ENCODE data around the gene TROAP.

The TROAP gene

DNA sequence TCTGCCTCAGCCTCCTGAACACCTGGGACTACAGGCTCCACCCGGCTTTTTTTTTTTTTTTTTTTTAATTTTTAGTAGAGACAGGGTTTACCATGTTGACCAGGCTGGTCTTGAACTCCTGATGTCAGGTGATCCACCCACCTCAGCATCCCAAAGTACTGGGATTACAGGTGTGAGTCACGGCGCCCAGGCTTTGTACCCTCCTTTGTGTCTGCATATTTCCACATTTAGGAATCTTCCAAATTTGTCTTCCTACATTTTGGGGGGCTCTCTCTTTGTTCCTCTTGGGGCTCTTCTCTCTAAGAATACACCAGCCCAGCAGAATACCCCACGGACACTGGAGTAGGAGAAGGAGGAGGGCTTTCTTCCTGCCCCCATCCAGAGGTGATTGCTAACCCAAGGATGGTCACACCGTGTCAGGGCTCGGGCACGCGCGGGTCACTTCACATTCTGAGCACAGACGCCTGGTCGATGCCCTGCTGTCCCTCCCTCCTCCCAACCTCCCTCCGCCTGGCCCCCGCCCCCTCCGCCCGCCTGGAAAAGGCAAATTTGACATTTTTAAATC is 21.5 kb downstream of the TROAP start:
- DNase-seq, result no peak

DNA sequence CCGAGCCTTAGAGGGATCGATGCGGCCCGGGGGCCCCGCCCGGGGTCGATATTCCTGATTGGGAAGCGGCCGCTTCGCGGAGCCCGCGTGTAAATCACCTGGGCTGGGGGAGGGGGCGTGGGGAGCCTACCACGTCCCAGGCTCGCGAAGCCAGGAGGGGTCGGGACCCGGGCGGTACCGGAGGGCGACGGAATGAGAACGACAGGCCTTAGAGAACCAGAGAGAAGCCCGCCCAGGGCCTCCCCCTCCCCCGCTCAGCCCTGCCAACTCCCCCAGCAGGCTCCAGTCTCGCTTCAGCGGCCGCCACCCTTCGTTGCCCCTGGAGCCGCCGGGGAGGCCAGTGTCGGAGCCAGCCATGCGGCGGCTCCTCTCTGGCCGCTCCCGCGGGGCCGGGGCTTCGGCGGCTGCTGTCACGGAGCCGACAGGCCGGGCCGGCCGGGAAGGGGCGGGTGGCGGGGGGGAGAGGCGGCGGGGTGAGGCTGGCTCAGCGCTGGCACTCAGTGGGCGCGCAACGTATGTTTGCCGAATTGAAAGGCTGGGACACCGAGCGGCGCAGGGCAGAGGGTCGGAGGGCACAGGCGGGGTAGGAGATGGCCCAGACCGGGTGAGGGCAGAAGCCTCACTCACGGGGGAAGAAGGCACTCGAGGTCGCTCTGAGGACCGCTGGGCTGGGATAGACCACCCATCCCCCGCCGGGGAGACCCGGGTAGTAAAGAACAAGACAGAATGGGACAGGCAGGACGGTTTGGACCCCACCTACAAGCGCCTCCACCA is 22.2 kb downstream of the TROAP start:
- no peak for DNase-seq

DNA sequence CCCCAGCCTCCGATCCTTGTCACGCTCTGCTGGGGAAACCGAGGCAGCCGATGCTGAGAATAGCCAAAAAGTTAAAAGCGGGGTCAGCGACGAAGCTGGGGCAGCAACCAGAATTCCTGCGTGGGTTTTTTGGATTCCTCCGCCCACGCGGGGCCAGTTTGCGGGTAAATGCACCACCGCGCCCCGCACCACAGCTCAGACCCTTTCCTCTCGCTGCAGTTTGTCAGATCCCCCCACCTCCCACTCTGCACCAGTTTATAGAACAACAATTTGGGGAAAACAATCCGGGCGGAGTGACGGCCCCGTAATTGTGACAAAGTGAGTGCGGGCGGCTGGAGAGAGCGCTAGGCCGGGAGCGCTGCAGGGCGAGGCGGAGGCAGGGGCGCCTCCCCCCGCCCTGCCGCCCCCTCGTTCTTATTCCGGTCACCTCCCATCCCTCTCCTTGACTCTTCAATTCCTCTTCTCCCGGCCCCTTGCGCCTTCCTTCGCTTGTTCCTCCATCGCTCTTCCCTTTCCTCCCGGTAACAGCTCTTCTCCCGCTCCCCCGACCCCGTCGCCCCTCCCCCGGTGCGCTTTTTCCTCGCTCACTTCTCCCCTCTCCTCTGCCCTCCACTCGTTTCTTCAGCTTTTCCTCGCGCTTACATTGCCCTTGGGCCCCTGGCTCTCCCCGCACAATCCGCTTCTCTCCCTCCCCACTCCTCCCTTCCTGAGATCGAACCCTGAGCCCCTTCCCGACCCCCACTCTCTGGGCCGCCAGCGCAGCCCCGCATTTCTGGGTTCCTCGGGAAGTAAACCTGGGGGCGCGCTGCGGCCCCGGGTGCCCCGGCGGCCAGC is 23.0 kb downstream of the TROAP start:
- no peak for DNase-seq

DNA sequence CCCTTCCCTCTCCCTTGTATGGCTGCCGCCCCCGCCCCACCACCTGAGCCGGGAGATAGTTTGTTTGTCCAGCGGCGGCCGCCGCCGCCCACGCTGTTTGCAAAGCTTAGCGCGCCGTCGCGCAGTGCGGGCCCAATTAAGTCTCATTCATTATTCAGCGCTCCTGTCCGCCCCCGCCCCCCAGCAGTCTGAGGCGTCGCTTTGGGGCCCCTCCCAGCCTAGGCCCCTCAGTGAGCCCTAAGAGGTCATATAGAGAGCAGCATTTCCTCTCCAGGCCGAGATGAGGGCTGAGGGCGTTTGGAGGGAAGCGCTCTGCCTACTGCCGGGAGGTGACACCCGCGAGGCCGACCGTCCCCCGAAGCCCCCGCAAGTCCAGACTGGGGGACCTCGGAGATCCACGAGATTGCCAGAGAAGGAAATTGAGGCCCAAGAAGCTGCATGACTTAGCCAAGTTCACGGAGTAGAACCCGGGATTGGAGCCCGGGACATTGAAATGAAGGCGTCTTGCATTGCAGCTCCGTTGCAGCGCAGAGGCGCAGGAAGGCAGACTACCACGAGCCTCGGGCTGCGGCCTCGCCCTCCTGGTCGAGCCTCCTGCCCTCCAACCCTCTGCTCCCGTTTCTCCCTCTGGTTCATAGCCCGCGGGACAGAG is 23.7 kb downstream of the TROAP start, which contains the start of gene DNAJC22:
Gene DNAJC22 (plus strand): TSS at position 230 of the 652 bp plus-strand sequence. CDS start 1,985 bp downstream, outside the sequence.
- DNase-seq, result no peak

DNA sequence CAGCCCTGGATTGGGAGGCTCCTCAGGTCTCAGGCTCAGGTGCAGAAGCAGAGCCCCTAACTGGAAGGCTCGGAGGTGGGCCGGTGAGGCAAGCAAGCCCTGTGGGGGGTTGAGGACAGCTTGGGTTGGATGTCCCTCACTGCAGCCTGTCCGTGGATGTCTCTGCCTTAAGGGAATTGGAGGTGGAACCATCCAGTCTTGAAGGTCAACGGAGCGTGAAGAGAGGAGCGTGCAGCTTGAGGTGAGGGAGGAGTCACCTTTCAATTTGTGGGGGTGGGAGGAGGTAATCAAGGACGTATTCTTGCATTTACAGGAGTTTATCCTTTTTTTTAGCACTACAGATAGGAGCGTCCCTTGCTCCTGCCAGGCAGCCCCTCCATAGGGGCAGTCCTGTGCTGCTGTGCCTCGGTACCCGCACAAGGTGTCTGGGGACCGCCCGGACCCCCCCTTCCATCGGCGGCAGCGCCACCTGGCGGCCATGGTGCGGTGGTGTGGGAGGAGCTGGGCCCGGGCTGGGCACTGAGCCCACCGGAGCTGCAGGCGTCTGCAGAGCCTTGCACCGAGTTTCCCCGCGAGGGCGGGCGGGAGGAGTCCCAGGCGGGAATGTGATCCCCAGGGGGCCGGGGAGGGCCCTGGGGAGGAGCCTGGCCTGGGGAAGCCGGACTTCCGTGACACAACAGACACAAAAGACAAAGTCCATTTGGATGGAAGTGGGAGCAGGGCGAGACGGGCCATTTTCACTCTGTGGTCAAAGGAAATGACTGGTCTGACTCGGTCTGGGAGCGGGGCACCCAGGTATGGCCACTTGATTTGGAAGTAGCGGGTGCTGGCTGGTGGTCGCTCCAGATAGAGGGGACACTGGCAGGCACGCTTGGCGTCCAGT is 24.5 kb downstream of the TROAP start:
- DNase-seq, result peak; percentile 71

DNA sequence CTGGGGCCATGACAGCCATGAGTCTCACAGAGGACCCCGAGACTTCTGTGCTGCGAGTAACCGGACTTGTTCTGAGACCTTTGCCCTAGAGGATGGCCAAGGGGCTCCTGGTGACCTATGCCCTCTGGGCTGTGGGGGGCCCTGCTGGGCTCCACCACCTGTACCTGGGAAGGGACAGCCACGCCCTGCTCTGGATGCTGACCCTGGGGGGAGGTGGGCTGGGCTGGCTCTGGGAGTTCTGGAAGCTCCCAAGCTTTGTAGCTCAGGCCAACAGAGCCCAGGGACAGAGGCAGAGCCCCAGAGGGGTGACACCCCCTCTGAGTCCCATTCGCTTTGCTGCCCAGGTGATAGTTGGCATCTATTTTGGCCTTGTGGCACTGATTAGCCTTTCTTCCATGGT is 25.7 kb downstream of the TROAP start:
- no peak for DNase-seq

DNA sequence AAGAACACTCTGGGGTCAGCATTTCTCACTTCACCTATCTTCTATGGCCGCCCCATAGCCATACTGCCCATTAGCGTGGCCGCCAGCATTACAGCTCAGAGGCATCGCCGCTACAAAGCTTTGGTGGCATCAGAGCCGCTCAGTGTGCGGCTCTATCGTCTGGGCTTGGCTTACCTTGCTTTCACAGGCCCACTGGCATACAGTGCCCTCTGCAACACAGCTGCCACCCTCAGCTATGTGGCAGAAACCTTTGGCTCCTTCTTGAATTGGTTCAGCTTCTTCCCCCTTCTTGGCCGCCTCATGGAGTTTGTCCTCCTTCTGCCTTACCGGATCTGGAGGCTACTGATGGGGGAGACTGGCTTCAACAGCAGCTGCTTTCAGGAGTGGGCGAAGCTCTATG is 26.2 kb downstream of the TROAP start:
- no peak for DNase-seq

DNA sequence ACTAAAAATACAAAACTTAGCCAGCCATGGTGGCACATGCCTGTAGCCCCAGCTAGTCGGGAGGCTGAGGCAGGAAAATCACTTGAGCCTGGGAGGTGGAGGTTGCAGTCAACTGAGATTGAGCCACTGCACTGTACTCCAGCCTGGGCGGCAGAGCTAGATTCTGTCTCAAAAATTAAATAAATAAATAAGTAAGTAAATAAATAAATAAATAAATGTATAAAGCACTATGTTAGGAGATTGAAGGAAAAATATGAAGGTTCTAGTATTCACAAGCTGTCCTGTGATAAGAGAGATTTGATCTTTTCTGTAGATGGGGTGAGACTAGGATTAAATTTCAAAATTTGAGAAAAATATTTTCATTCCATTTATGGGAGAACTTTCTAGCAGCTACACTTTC is 29.3 kb downstream of the TROAP start:
- no peak for DNase-seq

DNA sequence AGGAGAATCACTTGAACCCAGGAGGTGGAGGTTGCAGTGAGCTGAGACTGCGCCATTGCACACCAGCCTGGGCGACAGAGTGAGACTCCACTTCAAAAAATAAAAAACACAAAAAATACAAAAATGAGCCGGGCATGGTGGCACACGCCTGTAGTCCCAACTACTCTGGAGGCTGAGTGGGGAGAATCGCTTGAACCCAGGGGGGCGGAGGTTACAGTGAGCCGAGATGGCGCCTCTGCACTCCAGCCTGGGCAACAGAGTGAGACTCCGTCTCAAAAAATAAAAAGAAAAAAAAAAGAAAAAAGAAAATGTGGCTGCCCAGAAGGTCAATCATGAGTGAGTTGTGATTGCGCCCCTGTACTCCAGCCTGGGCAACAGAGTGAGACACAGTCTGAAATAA is 32.9 kb downstream of the TROAP start:
- no peak for DNase-seq

DNA sequence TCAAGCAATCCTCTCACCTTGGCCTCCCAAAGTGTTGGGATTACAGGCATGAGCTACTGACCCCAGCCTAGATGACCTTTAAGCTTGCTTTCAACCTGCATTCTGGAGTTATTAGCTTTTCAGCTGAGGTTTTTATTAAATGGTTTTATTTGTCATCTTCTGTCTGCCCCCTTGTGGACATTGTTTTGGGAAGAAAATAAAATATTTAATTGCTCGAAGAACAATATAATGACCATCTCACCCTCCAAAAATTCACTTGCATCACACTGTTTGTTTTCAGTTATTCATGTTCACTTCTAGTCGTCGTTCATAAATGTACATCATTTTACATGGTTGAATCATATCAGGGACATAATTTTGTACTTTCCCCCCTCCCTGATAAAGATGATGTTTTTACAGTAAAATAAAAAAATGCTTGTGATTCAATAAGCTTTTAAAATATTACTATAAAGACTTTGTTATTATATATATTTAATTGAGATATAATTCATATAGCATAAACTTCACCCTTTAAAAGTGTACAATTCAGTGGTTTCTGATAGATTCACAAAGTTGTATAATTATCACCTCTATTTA is 34.1 kb downstream of the TROAP start:
- DNase-seq, result no peak

DNA sequence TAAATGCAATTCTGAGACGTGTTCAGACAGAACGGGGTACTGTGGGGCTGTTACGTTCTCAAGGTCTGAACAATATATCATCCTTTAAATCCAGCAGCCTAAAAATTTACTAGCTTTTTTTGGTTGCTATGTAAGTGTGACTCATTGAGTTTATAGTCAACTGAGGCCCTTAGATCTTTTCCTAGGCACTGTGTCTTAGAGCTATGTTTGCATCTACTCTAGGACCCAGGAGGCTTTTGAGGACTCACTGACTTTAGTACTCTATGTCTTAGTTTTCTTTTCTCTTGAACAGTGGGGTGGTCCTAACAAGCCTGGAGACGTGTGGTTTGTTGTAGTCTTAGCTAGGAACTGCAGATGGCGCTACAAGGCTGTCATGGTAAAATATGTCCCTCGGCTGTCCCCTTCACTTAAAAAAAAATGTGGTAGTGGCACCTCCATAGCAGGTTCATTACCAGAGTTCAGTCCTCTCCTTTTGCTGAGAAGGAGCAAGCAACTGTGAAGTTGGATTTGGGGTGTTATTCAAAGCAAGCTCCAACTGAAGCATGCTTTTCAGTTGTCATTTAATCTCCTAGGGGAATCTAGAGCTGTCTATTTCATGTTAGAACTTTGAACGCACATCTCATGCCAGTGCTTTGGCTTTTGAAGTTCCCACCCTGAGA is 35.6 kb downstream of the TROAP start:
- peak; percentile 43 for DNase-seq

DNA sequence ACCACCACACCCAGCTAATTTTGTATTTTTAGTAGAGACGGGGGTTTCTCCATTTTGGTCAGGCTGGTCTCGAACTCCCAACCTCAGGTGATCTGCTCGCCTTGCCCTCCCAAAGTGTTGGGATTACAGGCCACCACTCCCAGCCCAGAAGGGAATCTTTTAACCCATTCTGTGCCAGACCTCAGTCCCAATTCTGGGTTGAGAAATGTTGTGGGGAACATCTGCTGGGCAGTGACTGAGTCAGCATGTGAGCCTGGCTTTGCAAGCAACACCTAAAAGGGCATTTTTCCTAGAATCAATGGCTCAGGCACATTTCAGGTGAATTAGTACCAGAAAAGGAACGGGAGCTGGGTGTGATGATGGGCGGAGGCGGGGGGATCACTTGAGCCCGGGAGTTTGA is 36.6 kb downstream of the TROAP start:
- DNase-seq, result no peak

DNA sequence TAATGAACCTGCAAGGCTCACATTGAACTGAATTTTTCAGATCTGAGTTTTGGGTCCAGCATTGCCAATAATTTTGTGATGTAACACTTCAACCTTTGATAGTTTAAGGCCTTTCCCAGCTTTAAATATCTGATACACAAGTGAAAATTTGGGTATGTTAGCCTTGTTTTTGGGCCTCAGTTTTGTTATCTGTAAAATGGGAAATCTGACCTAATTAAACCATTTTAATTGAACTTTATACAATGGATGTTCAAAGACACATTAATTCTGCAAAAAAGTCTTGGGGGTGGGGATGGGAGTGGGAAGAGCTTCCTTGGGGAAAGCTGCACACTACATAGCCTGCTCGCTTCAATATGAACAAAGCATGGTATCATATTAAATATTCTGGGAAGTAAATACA is 39.0 kb downstream of the TROAP start:
- no peak for DNase-seq

DNA sequence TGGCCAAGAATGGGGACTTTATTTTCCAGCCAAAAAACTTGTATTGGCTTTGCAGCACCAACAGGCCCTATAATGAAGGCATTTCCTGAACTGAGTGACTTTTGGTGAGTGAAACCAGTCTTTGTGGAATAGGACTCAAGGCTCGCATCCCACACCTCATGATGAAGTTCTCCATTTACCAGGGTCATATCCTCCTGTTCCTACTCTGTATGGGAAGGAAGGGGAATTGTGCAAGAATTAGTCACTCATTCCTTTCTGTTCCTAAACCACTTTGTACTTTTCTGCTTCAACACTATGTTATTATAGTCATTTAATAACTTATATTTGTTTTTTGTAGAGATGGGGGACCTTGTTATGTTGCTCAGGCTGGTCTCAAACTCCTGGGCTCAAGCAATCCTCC is 41.9 kb downstream of the TROAP start:
- no peak for DNase-seq

DNA sequence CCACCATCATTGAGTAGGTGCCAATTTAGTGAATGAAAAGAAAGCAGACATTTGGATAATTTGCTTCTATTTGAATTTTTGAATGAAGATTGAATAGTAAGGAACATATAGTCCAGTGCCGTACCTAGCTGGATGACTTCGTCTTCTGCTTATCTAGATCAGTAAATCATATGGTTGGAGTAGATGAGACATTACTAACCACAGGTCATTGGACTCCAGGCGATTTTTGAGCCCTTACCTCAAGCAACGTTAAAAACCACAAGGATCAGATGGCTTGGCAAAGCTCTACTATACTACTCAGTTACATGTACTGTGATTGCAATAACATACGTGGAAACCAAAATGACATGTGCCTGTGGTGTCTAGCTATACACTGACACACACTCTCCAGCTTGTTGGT is 42.5 kb downstream of the TROAP start:
- no peak for DNase-seq

DNA sequence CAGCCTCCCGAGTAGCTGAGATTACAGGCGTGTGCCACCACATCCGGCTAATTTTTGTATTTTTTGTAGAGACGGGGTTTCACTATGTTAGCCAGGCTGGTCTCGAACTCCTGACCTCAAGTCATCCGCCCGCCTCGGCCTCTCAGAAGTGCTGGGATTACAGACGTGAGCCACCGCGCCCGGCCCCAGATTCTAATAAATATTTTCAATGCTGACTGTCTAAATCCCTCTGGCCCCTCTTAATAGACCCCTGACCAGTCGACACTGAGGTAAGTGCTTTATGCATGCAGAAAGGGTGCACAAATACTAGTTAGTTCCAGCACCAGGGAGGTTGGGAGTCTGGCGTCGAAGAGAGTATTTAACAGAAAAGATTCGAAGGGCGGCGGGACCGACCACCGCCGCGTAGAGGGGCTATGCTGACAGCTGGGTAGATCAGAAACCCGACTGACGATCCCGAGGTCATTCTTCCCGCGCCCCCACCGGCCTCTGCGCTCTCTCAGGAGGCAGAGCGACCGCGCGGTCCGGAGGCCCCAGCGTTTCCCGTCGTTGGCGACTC is 43.1 kb downstream of the TROAP start:
- DNase-seq, result peak; percentile 7

DNA sequence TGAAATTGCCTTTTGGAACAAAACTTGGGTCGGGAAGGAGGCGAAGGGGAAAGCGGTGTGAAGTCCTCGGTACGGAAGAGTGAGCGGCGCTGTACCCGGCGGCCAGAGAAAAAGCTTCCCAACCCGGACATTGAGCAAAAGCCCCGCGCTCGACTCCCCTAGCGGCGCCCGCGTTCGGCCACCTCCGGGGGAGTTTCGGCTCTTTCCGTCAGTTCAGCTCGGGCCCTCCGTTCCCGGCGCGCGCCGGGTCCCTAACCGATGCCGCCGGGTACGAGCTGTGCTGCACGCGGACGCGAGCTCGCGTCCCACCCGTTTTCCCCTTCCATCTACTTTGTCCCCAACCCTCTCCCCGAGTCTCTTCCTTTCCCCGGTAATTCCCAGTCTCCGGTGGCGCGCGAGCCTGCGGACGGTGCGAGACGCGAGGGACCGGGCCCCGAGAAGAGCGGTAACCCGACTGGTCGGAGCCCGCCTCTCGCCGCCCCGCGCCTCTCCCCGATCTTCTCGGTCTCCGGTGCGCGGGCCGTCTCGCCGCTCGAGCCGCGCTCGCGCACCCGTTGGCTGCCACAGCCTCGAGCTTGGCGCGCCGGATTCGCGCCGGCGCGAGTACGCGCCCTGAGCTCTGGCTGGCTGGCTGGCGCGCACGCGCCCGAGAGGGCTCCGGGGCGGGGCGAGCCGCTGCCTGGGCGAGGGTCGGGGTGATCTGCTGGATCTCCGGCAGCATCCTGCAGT is 43.8 kb downstream of the TROAP start:
- peak; percentile 77 for DNase-seq

DNA sequence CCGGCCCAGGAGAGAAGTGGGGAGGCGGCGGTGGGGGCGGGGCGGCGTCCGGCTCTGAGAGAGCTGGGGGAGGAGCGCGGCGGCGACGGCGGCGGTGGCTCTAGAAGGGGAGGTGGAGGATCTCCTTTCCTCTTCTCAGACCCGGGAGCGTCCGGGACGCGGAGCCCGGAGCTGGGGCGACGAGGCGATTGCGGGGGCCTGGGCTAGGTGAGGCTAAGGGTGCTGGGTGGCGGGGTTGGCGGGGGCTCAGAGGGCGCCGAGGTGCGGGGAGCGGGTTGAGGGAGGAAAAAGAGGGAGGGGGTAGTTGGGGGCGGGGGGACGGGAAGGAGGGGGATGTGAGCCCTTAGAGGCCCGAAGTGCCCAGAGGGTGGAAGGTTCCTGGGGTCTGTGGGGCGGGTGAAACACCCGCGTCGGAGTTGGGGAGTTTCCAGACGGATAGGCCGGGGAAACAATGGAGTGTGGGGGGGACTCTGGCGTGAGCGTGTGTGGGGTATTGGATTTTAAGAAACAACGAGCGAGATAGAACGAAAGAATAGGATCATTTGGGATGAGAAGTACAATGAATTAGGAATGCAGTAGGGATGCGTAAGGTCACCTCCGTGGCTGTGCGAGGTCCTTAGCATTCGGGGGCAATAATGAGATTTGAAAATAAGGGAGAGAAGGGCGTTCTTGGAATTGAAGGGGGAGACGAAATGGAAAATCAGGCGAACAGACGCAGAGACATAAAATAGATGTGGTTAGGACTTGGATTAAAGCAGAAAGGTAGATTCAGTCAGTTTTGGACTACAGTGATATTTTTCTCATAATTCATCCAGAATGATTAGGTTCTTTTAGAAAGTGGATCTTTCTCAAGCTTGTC is 44.6 kb downstream of the TROAP start, which contains the start of gene SPATS2:
Gene SPATS2 (plus strand): TSS at position 82 of the 859 bp plus-strand sequence. CDS start 93,551 bp downstream, outside the sequence.
- DNase-seq, result no peak

DNA sequence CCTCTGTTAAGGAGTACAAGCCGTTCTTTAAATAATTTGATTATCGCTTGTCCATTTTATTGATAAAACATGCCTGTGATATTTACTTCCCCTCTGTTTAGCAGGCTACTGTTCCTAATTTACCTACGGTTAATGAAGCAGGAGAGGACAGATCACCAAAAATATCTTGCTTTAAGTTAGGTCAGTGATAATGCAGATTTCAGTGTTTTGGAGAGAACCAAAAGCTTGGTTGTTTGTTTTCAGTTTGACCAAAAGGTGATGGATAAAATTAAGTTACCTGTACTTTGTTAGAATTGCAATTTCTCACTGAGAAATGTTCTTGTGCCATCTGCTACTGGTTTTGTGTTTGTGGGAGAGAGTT is 45.2 kb downstream of the TROAP start:
- no peak for DNase-seq

Measured in activated T-cell treated with anti-CD3 and anti-CD28 coated beads for 4 hours (primary cell).